Spleen (tissue), 7 donors: ENCODE results near the gene STAT1.
A peak's percentile ranks its signal among the peaks of the same experiment; 100 is the strongest.

Experiments used
- CTCF ChIP-seq, 11 experiments: fragments of 200-600 bp in 7 of 11; fragments of 450-650 bp in 4 of 11; sonication (generic) in 4 of 11; IDR thresholded peaks in 8 of 11; conservative IDR thresholded peaks in 3 of 11; 1 replicate in 7 of 11; 2 replicates in 4 of 11; pipeline versions ENCODE4 v1.4.0 to v1.8.0; 2016 to 2021; ENCODE audit warnings: antibody characterized with exemption in 11 of 11, inconsistent platforms in 4 of 11, mild to moderate bottlenecking in 1 of 11
- POLR2A ChIP-seq, 3 donors: fragments of 450-650 bp; IDR thresholded peaks; one replicate each; pipeline ENCODE4 v1.5.1; 2017; ENCODE audit warnings: antibody characterized with exemption in 3 of 3, mild to moderate bottlenecking in 1 of 3
- POLR2AphosphoS5 ChIP-seq, 3 donors: sonication (generic); formaldehyde crosslinking; IDR thresholded peaks; one replicate each; pipeline ENCODE4 v1.5.1; 2017; ENCODE audit warnings: antibody characterized with exemption in 3 of 3
- donor health status: DM: no; HTN: no; CAD: no; lungs with moderate emphysema.
- donor health status: DM: no; HTN: no; CAD: no.
- donor health status: DM: no; HTN: no; CAD: no.

- TF ChIP-seq CTCF (IDR thresholded peaks at IDR 0.05 in 8 of 11, conservative IDR thresholded peaks at IDR 0.05 in 3 of 11): peak; percentile 33 to 72 (median 65)
- no peak for TF ChIP-seq POLR2A (IDR thresholded peaks at IDR 0.05)
- TF ChIP-seq POLR2AphosphoS5 (IDR thresholded peaks at IDR 0.05): no peak
Observed at GRCh38 chr2:191030521-191031154, 16.7 kb upstream of the STAT1 start.
